ELF-1 (cell line): ENCODE results near the gene SLC11A2.
"Not testable (repeated sequence)": the region's sequence is repeated elsewhere in the genome, so short reads cannot be mapped to it uniquely, and the experiment has no call there.

ENCODE experiments used
- DNase-seq: peaks from one replicate; pipeline ENCODE4 v3.0.0-alpha.2; 2016; ENCODE audit warnings: low read depth, low spot score

Gene SLC11A2

DNA sequence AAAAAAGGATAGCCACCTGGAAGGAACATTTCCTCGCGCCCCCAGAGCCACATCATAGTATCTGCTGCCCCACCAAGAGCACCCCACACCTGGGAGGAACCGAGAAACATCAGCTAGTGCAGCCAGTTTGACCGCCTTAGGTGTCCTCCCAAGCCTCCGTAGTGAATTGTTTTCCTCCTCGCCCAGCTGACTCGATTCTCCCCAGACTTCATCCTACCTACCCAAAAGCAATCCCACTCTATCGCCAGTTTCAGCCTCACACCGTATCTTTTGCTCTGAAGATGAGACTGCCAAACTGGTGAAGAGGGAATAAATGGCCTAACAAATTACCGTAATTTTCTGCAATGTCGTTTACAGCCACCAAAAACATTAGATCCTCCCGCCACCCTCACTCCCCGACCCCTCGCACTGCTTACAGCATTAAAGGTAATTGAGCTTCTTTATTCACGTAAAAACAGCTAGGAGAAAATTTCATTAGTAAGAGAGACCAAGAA is 1.2 kb upstream of the SLC11A2 start:
- DNase-seq = no peak

DNA sequence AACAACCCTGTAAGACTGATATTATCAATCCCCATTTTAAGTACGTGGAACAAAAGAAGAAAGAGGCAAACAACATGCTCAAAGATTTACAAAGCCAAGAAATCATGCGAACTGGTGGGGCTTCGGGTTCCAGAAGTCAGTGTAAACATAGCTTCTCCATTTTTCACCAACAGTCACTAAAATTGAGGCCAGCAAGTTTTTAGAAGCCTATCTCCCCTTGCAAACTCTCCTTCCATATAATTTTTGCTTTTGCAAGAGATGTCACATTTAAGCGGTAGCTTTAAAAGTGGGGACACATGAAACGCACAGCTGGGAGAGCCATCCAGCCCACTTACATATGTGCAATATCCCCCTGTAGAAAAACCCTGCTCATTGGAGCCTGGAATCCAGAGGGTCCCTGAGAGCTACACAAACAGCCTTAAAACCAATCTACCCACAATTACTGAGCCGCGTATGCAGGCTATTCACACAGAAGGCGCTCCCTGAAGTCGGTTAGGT is 797 bp downstream of the SLC11A2 start:
- no peak for DNase-seq

DNA sequence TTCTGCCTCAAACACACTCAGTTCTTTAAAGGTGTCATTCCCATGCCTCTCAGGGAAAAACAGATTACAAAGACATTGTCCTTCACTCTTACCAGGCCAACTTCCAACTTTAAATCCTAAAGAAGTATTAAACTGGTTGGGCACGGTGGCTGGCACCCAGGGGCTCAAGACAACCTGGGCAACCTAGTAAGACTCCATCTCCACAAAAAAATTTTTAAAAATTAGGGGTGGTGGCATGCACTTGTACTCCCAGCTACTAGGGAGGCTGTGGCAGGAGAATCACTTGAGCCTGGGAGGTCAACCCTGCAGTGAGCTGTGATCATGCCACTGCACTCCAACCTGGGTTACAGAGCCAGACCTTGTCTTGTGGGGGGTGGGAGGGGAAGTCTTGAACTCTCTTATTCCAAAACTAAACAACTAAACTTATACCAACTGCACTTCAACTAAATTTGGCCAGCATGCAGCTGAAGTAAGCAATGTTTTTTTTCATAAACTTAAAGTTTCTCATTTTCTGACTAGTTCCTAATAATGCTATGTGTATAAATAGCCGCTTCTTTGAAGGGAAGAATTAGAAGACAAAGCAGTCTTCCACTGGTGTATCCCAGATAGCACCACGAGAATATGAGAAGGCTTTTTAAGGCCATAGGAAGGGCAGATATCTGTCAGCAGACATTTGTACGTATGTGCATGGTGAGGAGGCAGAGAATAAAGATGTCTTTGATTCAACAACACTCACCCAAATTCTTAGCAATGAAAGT is 2.4 kb downstream of the SLC11A2 start:
- no peak for DNase-seq

DNA sequence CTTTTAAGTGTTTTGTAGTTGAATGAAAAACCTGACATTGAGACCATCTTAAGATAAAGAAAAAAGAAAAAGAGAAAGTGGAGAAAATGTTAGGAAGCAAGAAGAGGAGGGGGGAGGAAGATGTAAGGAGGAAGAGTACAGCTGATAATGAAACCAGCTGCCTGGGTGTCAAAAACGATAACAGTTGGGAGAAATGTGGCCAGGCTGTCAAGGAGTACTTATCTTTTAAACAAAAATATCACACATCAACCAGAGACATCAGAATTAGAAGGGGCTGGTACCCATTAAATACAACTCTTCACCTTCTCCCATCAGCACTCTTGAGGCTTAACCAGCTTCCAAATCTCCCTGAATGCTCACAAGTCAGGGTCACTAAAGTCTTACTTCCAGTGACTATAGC is 4.5 kb downstream of the SLC11A2 start:
- DNase-seq = no peak

DNA sequence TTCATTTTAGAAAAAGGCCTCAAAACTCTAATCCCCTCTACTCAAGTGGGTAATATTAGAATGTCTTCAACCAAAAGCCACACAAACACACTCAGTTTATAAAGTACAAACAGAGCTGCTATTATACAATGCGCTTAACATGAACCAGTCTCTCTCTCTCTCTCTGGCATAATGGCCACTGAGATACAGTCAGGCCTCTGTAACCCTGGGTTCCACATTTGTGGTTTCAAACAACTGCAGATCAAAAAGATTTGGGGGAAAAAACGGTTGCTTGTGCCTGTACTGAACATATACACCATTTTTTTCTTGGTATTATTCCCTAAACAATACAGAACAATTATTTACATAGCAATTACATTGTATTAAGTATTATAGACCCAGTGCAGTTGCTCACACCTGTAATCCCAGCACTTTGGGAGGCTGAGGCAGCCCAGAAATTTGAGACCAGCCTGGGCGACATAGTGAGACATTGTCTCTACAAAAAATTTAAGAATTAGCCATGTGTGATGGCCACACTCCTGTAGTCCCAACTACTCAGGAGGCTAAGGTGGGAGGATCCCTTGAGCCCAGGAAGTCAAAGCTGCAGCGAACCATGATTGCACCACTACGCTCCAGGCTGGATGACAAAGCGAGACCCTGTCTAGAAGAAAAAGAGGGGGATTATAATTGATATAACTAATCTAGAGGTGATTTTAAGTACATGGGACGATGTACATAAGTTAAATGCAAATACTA is 5.6 kb downstream of the SLC11A2 start:
- no peak for DNase-seq

DNA sequence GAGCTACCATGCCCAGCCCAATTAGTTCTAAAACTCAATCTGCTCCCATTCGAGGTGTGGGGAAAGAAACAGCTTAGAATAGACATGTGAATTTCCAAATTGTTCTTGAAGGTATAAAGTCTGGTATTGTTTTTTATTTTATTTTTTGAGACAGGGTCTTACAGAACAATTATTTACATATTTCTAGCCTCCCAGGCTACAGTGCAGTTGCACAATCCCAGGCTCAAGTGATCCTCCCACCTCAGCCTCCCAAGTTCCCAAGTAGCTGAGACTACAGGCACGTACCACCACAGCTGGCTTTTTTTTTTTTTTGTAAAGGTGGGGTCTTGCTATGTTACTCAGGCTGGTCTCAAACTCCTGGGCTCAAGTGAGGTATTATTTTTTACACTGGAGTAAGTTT is 6.3 kb downstream of the SLC11A2 start:
- DNase-seq = no peak

DNA sequence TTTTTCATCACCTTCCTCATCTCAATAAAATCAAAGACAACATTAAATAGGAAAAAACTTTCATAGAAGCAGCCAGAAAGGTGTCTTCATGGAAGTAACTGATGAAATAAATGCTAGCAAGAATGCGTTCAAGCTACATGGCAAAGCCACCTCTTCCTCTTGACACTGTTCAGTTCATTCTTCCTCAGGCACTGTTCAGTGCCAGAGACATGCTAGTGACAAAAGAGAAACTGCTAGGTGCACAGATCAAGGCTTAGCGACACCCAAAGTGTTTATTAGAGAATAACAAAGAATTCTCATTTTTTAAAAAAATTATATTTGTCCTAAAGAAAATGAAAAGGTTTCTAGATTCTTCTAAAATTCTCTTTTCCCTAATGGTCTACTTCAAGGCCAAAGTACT is 7.2 kb downstream of the SLC11A2 start:
- no peak for DNase-seq

DNA sequence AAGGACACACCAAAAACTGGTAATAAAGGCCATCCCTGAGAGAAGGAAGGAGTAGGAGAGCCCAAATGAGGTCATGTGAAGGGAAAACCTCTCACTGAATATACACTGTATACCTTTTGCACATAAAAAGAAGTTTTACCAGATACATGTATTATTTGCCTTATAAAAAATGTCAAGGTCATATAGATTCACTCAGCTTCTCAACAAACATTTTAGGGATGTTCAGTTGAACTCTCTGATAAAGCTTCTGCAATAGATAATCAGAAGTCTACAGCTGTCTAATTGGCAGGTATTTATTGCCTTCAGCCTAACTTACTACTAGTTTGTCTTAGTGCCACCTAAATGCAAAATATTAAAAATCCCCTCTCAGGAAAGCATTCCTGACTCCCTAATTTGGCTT is 8.7 kb downstream of the SLC11A2 start:
- DNase-seq = no peak

DNA sequence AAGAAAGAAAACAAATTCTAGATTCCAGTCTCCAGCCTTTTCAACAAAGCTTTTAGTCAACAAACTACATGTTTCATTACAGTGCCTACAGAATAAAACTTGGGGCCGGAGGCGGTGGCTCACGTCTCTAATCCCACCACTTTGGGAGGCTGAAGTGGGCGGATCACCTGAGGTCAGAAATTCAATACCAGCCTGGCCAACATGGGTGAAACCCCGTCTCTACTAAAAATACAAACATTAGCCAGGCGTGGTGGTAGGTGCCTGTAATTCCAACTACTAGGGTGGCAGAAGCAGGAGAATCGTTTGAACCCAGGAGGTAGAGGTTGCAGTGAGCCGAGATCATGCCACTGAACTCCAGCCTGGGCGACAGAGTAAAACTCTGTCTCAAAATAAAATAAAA is 11.7 kb downstream of the SLC11A2 start:
- DNase-seq = not testable (repeated sequence)

DNA sequence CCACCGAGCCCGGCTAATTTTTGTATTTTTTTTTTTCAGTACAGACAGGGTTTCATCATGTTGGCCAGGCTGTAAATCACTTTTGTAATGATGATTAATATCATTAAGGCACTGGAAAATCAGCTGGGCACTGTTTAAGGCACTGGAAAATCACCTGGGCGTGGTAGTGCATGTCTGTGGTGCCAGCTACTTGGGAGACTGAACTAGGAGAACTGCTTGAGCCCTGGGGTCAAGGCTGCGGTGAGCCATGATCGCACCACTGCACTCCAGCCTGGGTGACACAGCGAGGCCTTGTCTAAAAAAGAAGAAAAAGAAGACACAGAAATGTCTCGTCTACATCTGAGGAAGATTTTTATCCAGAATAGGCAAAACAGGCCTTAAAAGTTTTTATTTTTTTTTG is 12.7 kb downstream of the SLC11A2 start:
- DNase-seq = no peak

DNA sequence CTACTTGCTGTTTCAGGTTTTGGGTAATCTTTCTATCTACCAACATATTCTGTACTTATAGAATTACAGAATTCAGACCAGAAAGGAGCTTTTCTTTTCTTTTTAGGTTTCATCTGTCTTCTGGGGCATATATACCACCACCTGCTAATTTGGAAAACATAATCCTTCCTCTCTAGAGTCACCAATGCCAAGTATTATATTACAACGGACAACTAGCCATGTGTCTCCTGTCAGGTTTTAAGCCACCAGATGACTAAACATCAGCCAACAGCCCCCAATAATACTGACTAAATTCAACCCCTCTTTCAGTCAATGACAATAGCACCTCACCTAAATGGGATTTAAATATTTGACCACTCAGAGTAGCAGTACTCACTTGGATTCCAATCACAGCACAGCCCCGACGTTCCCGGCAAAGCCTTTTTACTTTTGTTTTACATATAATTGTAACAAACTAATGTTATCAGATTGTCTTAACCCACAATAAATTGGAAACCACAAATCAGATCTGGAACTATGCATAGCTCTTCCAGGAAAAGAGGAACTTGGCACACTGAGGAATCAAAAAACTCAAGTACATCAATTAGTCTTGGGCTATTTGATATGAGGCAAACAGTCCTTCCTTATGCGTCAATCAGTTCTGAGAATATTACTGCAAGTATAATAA is 13.5 kb downstream of the SLC11A2 start:
- DNase-seq = no peak

DNA sequence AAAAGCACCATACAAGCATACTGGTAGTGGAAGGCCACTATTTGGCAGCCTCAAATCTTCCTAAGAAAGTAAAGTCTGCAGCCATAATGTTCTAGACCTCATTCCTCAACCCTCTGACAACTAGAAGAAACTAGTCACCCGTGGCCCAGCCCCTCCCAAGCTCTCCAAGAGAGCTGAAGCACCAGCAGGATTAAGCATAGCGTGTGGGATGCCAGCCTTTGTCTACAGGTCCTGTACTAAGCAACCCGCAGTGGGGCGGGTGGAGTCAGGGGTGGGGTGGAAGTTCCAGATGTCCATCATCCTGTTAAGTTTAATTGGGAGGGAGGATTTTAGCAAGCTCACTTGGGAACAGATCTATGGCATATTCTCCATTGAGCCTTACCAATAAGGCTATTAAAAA is 14.2 kb downstream of the SLC11A2 start:
- DNase-seq = no peak

DNA sequence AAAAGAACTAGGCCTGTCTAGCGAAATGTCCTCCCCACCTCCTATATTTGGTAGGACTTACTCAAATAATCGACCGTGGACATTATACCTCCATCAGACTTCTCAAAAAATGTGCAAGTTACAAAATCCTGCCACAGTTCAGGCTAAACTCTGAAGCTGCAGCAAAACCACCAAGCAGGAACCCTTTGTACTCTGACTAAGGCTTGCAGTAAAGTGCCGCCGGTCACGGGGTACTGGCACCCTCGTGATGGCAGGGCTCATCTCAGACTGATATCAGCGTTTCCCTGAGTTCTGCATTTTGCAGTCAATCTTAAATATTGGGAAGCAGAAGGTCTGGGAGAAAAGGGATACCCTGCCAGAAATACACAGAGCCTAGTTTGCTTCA is 17.1 kb downstream of the SLC11A2 start:
- no peak for DNase-seq

DNA sequence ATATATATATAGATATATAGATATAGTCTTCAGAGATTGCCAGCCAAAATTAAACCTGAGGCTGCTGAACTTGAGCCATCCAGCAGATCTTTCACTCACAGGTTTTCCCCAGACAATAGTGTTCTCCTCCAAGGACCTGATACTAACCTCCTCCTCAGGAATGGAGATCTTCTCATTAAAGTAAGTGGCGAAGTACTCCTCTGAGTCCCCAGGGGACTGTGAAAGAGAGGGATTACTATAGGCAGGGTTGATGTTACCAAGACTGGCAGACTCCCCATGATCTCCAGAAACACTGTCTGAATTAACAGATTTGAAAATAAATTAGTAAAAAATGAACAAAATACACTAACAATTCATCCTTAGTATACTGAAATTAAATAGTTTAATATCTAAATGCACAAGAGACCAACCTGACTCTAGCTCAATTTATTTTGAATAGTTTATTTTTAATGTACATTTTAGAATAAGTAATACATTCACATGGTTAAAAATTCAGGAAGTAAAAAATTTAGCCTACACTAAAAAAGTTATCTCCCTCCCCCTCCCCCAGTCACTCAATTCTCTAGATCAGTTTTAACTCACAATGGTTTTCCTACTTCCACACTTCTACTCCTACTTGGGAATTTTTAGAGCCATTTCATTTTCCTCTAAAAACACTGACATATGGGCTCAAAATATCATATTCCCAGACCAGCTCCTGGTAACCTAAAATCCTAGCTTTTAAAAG is 17.7 kb downstream of the SLC11A2 start:
- no peak for DNase-seq

DNA sequence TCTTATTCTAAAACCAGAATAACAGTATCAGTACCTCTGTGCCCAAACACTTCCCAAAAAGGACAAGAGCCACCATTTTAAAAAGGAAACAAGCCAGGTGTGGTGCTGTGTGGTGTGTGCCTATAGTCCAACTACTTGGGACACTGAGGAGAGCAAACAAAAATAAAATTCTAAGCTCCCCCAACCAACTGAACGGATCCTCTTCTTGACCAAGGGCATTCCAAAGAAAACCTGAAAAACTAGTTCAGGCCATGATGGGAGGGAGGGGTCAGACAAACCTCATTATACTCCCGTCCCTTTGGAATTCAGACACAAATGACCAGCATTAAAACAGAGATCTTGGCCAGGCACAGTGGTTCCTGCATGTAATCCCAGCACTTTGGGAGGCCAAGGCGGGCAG is 20.5 kb downstream of the SLC11A2 start:
- DNase-seq = peak; percentile 89

DNA sequence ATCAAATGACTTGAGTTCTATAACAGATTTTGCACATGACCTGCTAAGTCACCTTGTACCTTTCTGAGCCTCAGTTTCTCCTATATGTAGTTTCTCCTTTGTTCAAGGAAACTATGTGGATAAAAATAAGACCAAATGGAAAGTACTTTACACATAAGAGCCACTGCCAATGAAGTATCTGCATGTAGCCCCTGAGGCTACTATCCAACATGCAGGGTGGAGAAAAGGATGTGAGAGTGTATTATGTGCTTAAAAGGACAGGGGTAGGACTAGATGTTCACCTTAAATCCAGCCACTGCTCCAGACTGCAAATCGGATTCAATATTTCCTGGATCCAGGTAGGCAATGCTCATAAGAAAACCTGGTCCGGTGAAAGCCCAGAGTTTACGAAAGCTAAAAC is 21.2 kb downstream of the SLC11A2 start:
- DNase-seq = no peak

DNA sequence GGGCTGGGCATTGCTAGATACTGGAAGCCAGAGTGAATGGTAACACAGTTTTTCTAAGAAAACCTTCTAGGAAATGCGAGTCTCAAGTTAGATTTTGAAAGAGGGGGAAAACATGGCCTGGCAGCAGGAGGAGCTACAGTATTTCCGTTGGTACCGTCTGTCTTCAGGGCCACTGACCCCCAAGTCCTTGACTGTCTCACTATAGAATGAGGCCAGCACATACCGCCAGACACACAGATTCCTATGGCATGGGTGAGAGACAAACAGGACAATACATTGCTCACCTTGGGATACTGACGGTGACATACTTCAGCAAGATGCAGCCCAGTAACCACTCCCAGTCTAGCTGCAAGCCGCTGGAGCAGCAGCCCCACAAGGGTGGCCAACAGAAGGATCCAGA is 21.7 kb downstream of the SLC11A2 start:
- peak; percentile 19 for DNase-seq

DNA sequence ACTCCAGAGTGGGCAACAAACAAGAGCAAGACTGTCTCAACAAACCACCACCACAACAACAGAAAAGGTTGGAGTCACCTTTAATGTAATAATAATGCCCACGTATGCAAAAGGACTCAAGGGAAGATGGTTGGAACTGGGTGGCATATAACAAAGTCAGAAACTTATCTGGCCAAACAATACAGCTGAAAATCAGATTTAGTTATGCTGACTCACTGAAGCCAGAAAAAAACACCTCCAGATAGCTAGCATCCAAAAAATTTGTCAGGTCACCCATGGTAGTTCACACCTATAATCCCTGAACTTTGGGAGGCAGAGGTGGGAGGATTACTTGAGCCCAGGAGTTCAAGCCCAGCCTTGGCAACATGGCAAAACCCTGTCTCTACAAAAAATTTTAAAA is 24.4 kb downstream of the SLC11A2 start:
- no peak for DNase-seq

DNA sequence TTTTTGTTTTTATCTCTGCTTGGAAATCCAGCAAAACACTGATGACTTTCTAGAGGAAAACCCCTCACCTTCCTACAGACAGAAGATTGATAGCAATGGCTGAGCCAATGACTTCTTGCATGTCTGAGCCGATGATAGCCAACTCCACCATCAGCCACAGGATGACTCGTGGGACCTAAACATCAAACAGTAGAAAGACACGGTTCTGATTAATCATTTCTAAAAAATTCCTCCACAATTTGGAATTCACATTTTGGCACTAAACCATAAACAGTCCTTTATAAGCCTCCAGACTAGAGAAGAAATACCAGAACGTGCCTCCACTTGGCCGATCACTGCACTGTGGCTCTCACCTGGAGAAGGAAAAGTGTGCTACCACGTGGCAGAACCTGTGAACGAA is 25.9 kb downstream of the SLC11A2 start:
- DNase-seq = no peak

DNA sequence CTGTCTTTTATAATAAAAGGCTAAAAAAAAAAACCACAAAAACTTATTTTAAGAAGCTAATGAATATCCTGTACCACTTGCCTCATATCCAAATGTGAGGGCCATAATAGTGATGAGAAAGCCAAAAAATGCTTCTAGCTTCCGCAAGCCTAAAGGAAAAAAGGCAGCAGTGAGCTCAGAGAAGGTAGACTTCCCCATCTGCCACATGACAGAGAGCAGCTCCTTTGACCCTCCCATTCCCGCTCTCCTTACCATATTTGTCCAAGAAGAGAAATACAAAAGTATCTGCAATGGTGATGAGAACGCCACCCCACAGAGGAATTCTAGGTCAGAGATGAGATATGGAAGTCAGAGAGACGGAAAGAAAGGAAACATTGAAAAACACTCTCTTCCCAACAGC is 27.1 kb downstream of the SLC11A2 start:
- no peak for DNase-seq

DNA sequence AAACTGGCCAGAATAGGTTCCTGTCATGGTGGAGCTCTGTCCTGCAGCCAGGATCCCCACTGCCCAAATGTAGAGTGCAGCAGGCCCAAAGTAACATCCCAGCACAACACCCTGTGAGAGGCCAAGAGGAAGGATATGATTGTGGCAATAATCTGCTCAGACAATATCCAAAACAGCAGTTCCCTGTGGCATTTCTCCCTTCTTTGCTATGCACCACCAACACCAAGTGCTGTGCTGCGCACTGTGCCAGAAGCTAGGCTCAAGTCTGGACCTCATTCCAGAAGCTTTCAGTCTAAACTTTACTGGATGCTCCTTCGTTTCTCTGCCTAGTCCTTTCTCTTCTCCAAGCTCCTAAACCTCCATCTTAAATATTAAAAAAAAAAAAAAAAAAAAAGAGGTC is 33.4 kb downstream of the SLC11A2 start:
- DNase-seq = no peak

DNA sequence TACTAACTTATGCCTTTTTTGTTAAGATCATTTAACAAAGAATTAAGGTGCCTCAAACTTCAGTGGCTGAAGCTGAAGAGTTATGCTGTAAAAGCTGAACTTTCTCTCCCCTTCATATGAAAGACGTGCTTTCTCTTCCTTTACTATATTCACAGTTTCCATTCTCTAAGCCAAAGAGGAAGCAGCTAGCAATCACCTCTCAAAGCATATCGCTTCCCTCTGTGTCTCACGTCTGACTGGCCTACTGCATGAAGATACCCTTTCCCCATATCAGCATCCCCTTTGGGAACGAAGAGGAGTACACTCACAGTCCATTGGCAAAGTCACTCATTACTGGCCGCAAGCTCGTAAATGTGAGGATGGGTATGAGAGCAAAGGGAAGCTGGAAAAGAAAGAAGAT is 34.9 kb downstream of the SLC11A2 start:
- no peak for DNase-seq
